GM04504 (cell line): Measurements from ENCODE around the gene ABCC4.

Experiments
- DNase-seq: peaks from one replicate; pipeline ENCODE4 v3.0.0-alpha.2; 2012; ENCODE audit warnings: low read depth

ABCC4 gene

GRCh38 chr13:95044452-95045205 lies 256.6 kb downstream of the ABCC4 start:
- no peak for DNase-seq

- no peak for DNase-seq
Measured at GRCh38 chr13:95039415-95039814, 261.8 kb downstream of the ABCC4 start.

- DNase-seq = no peak
Measured at GRCh38 chr13:95038949-95039348, 262.3 kb downstream of the ABCC4 start.

- no peak for DNase-seq
Measured at GRCh38 chr13:95035311-95036109, 265.7 kb downstream of the ABCC4 start.

GRCh38 chr13:95033890-95034289 lies 267.4 kb downstream of the ABCC4 start:
- no peak for DNase-seq

GRCh38 chr13:95032121-95032520 lies 269.1 kb downstream of the ABCC4 start:
- no peak for DNase-seq

- DNase-seq = no peak
Measured at GRCh38 chr13:95030821-95031343, 270.4 kb downstream of the ABCC4 start.

- DNase-seq = no peak
Measured at GRCh38 chr13:95027638-95028037, 273.6 kb downstream of the ABCC4 start.

- no peak for DNase-seq
Measured at GRCh38 chr13:95025116-95025515, 276.1 kb downstream of the ABCC4 start.

GRCh38 chr13:95023405-95023804 lies 277.8 kb downstream of the ABCC4 start:
- no peak for DNase-seq

GRCh38 chr13:95020298-95020987 lies 280.8 kb downstream of the ABCC4 start:
- DNase-seq = no peak

- no peak for DNase-seq
Measured at GRCh38 chr13:95019886-95020285, 281.4 kb downstream of the ABCC4 start.

GRCh38 chr13:95007322-95007721 lies 293.9 kb downstream of the ABCC4 start:
- DNase-seq = no peak

- no peak for DNase-seq
Measured at GRCh38 chr13:95005300-95005699, 296.0 kb downstream of the ABCC4 start.

- DNase-seq = no peak
Measured at GRCh38 chr13:95003019-95003813, 298.0 kb downstream of the ABCC4 start.

- no peak for DNase-seq
Measured at GRCh38 chr13:95002126-95002525, 299.1 kb downstream of the ABCC4 start.

- no peak for DNase-seq
Measured at GRCh38 chr13:94999871-95000270, 301.4 kb downstream of the ABCC4 start.

- no peak for DNase-seq
Measured at GRCh38 chr13:94997126-94997525, 304.1 kb downstream of the ABCC4 start.

- DNase-seq = no peak
Measured at GRCh38 chr13:94996445-94996844, 304.8 kb downstream of the ABCC4 start.

GRCh38 chr13:94994506-94994905 lies 306.7 kb downstream of the ABCC4 start:
- no peak for DNase-seq

GRCh38 chr13:94993616-94994015 lies 307.6 kb downstream of the ABCC4 start:
- DNase-seq = no peak
